GM19395 (cell line): ENCODE results near the gene ITLN1.

Experiments
- ATAC-seq: cut with Tn5 transposase; IDR thresholded peaks from one replicate; pipeline ENCODE4 v1.9.1; 2021; ENCODE audit warnings: mild to moderate bottlenecking, moderate library complexity; ENCODE audit not compliant: unreplicated experiment

The ITLN1 gene

GRCh38 chr1:160826546-160826945 lies 58.4 kb downstream of the ITLN1 start:
- no peak for ATAC-seq
